Endothelial cell (in vitro differentiated cells): ENCODE data around the gene GPC5. TPM values are rescaled to one million over a fixed set of nuclear protein-coding genes. Genes with fewer than 3 reads are reported as not detected.

Experiments used
- DNase-seq: peaks from one replicate; pipeline ENCODE4 v3.0.0; 2021; ENCODE audit warnings: low spot score
- H3K27ac Mint-ChIP-seq: one replicate; pipeline ENCODE4 v1.8.0; 2021; ENCODE audit warnings: mixed read lengths, inconsistent platforms; ENCODE audit not compliant: unreplicated experiment
- H3K27me3 Mint-ChIP-seq: one replicate; pipeline ENCODE4 v1.8.0; 2021; ENCODE audit warnings: mild to moderate bottlenecking, moderate library complexity, mixed read lengths, inconsistent platforms; ENCODE audit not compliant: unreplicated experiment
- H3K36me3 Mint-ChIP-seq: one replicate; pipeline ENCODE4 v1.8.0; 2021; ENCODE audit warnings: mild to moderate bottlenecking, low read depth, mixed read lengths, inconsistent platforms; ENCODE audit not compliant: unreplicated experiment
- H3K4me1 Mint-ChIP-seq: one replicate; pipeline ENCODE4 v1.8.0; 2021; ENCODE audit warnings: mild to moderate bottlenecking, mixed read lengths, inconsistent platforms; ENCODE audit not compliant: unreplicated experiment
- H3K4me3 Mint-ChIP-seq: one replicate; pipeline ENCODE4 v1.8.0; 2021; ENCODE audit warnings: mild to moderate bottlenecking, mixed read lengths, inconsistent platforms; ENCODE audit not compliant: unreplicated experiment
- H3K9me3 Mint-ChIP-seq: one replicate; pipeline ENCODE4 v1.8.0; 2021; ENCODE audit warnings: mixed read lengths, inconsistent platforms; ENCODE audit not compliant: unreplicated experiment
- total RNA-seq: library from RNA; stranded (reverse); fragmentation: NEBNext Ultra II Directional; extraction: Animal tissue kit (Norgen Biotek cat#: 25700); gene quantifications from one replicate; pipeline ENCODE4 v1.2.1, GENCODE V29; 2021; ENCODE audit not compliant: unreplicated experiment
- TF ChIP-seq, protein P1 (sequence below): fragments of 200-600 bp; sonication (generic); IDR thresholded peaks from one replicate; pipeline ENCODE4 v1.5.0; 2021; ENCODE audit warnings: antibody characterized with exemption; ENCODE audit not compliant: unreplicated experiment

The GPC5 gene
- total RNA-seq, 1 donor from 2014 or later, result not detected

GRCh38 chr13:92578358-92578757 lies 1179.9 kb downstream of the GPC5 start:
- no peaks in the 10 kb centered on the region for H3K27me3 Mint-ChIP-seq
- H3K4me1 Mint-ChIP-seq, result no peaks in the 10 kb centered on the region
- H3K27ac Mint-ChIP-seq, result no peak overlapping the region
- DNase-seq, result no peak
- no peaks in the 10 kb centered on the region for H3K9me3 Mint-ChIP-seq
- H3K36me3 Mint-ChIP-seq, result no peaks in the 10 kb centered on the region
- H3K4me3 Mint-ChIP-seq, result no peak overlapping the region
- TF ChIP-seq, protein P1, sequence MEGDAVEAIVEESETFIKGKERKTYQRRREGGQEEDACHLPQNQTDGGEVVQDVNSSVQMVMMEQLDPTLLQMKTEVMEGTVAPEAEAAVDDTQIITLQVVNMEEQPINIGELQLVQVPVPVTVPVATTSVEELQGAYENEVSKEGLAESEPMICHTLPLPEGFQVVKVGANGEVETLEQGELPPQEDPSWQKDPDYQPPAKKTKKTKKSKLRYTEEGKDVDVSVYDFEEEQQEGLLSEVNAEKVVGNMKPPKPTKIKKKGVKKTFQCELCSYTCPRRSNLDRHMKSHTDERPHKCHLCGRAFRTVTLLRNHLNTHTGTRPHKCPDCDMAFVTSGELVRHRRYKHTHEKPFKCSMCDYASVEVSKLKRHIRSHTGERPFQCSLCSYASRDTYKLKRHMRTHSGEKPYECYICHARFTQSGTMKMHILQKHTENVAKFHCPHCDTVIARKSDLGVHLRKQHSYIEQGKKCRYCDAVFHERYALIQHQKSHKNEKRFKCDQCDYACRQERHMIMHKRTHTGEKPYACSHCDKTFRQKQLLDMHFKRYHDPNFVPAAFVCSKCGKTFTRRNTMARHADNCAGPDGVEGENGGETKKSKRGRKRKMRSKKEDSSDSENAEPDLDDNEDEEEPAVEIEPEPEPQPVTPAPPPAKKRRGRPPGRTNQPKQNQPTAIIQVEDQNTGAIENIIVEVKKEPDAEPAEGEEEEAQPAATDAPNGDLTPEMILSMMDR, result no peak

DNA sequence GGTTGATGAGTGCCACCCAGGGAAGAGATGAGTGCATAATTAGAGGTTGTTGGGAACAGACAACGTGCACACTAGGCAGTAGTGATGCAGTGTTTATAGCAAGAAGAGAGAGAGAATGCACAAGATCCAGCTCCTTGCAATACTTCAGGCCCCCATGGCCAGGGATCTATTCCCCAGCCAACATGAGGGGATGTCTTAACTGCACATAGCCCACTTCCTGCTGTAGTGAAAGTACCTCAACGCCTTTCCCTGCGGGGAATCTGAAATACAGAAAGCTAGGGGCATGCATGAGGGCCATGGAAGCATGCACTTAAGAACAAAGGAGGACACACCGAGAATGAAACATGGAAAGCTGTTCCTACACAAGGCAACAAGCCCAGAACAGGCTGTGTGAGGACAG lies 1191.5 kb downstream of the GPC5 start:
- H3K4me3 Mint-ChIP-seq, result no peak overlapping the region
- no peaks in the 10 kb centered on the region for H3K9me3 Mint-ChIP-seq
- no peak for DNase-seq
- no peak overlapping the region for H3K27ac Mint-ChIP-seq
- TF ChIP-seq, protein P1, result no peak
- H3K27me3 Mint-ChIP-seq, result peaks cover 2% of the 10 kb centered on the region
- no peaks in the 10 kb centered on the region for H3K4me1 Mint-ChIP-seq
- no peaks in the 10 kb centered on the region for H3K36me3 Mint-ChIP-seq

GRCh38 chr13:92590503-92590908 lies 1192.1 kb downstream of the GPC5 start:
- H3K4me3 Mint-ChIP-seq, result no peak overlapping the region
- H3K9me3 Mint-ChIP-seq, result no peaks in the 10 kb centered on the region
- no peak overlapping the region for H3K27ac Mint-ChIP-seq
- H3K27me3 Mint-ChIP-seq, result peaks cover 2% of the 10 kb centered on the region
- H3K4me1 Mint-ChIP-seq, result no peaks in the 10 kb centered on the region
- no peaks in the 10 kb centered on the region for H3K36me3 Mint-ChIP-seq
- TF ChIP-seq, protein P1, result no peak
- no peak for DNase-seq

DNA sequence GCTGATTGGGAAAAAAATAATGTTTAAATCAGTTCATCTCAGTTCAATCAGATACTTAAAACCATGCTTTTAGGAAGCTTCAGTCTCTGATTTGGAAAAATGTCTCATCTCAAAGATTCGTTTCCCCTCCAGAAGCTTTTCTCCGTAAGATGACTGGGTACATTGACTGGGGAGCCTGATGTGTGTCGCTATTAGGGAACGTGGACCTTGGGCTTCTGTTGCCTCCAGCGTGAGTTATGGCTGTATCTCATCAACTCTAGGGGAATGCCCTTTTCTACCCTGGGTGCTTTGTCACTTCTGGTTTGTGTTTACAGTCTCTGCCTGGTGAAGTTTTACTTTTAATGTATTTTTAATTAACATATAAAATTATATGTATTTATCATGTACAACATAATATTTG lies 1192.7 kb downstream of the GPC5 start:
- no peak for DNase-seq
- TF ChIP-seq, protein P1, result no peak
- Mint-ChIP-seq H3K27me3 (no peaks in the 10 kb centered on the region), H3K36me3 (no peaks in the 10 kb centered on the region), H3K27ac (no peak overlapping the region), H3K9me3 (no peaks in the 10 kb centered on the region), H3K4me3 (no peak overlapping the region), H3K4me1 (no peaks in the 10 kb centered on the region)

- no peak overlapping the region for H3K4me3 Mint-ChIP-seq
- TF ChIP-seq, protein P1, result no peak
- H3K4me1 Mint-ChIP-seq, result no peaks in the 10 kb centered on the region
- no peak overlapping the region for H3K27ac Mint-ChIP-seq
- no peaks in the 10 kb centered on the region for H3K27me3 Mint-ChIP-seq
- DNase-seq, result no peak
- no peaks in the 10 kb centered on the region for H3K9me3 Mint-ChIP-seq
- H3K36me3 Mint-ChIP-seq, result no peaks in the 10 kb centered on the region
Observed at GRCh38 chr13:92592757-92593156, 1194.3 kb downstream of the GPC5 start.
